ENCODE results near the gene WWC1.

DNA sequence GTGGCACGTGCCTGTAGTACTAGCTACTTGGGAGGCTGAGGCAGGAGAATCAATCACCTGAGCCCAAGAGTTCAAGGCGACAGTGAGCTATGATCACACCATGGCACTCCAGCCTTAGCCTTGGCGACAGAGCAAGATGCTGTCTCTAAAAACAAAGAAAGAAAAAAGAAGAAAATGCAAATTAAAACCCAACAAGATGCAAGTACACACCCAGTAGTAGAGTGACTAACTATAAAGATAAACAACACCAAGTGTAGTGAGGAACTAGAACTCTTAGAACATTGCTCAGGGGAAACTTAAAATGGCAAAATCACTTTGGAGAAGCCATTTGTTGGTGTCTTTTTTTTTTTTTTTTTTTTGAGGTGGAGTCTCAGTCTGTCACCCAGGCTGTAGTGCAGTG lies 160.1 kb downstream of the WWC1 start:
- TF ChIP-seq, protein P1, sequence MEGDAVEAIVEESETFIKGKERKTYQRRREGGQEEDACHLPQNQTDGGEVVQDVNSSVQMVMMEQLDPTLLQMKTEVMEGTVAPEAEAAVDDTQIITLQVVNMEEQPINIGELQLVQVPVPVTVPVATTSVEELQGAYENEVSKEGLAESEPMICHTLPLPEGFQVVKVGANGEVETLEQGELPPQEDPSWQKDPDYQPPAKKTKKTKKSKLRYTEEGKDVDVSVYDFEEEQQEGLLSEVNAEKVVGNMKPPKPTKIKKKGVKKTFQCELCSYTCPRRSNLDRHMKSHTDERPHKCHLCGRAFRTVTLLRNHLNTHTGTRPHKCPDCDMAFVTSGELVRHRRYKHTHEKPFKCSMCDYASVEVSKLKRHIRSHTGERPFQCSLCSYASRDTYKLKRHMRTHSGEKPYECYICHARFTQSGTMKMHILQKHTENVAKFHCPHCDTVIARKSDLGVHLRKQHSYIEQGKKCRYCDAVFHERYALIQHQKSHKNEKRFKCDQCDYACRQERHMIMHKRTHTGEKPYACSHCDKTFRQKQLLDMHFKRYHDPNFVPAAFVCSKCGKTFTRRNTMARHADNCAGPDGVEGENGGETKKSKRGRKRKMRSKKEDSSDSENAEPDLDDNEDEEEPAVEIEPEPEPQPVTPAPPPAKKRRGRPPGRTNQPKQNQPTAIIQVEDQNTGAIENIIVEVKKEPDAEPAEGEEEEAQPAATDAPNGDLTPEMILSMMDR (IDR thresholded peaks at IDR 0.05; ENCODE audit: low read depth, low read length), result no peak
- TF ChIP-seq, protein P2, sequence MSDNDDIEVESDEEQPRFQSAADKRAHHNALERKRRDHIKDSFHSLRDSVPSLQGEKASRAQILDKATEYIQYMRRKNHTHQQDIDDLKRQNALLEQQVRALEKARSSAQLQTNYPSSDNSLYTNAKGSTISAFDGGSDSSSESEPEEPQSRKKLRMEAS (IDR thresholded peaks at IDR 0.05; ENCODE audit: low read depth, low read length), result no peak
- TF ChIP-seq POLR2A (IDR thresholded peaks at IDR 0.05; ENCODE audit: extremely low read depth, insufficient read length), result no peak
